Ramos (cell line): ENCODE measurements around the gene EPHA3.

ENCODE experiments used
- in situ Hi-C: fragments of 300-500 bp; cut with MboI; formaldehyde crosslinking; loops from one replicate; pipeline ENCODE4 v1.14.3; 2022; ENCODE audit warnings: low sequenced_read_pairs; ENCODE audit not compliant: unreplicated experiment

The EPHA3 gene

DNA sequence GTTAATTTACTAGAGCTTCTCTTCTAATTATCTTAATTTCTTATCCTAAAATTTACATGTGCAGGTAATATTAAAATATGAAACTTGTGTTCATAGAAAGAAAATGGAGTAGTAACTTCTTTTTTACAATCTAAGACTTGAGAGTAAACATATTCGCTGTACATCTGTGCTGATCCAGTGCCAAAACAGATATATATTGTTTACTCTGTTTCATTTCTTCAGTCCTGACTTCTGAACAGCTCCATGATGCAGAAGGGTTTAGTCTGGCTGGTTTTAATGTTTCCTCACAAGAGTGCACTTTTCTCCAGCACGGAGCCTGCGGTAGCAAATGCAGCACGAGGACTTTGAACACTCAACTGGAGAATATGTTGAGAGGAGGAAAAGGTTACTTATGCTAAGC lies 306.8 kb downstream of the EPHA3 start:
- in situ Hi-C loops: no loop called here

DNA sequence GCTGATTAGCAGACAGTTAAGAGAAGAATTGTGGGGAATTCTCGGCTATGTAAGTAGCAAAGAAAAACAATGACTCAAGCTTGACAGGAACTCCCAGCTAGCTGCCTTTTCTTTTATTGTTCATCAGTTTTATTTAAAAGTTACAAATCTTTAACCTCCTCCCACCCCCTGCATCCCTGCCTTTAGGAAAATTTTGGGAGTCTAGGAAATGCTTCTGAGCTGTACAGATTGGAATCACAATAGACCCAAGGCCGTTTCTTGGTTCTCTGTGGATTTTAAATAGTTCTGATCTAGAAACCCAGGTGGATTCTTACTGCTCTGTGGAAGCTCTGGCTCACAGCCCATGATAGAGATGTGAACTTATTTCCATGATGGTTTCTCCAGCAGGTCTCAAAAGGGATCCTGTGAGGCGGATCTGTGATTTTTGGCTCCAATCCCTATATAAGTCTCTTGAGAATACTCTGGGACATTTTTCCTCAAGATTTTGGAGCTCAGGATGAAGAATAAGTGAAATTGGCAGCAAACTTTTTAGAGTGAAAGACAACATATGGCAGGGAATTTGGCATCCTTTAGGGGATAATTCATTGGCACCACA lies 312.3 kb downstream of the EPHA3 start:
- in situ Hi-C loops: no loop called here

DNA sequence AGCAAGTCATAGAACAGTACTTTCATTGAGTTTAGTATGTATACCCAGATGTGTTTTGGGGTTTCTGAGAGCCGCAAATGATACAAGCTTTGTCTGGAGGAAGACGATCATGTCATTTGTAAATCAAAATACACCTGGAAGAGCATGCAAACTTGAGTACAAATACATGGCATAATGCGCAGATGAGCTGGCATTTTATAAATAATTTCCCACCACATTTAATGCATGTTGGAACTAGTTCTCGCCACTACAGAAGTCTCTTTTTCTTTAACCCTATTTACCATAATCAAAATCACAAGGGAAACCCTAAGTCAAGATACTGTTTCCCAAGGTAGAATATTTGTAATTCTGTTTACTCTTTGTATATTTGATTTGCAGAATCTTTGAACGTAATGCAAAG lies 318.6 kb downstream of the EPHA3 start:
- in situ Hi-C loops: no loop called here

- in situ Hi-C loops: no loop called here
Observed at GRCh38 chr3:89434621-89435380, 327.4 kb downstream of the EPHA3 start.

DNA sequence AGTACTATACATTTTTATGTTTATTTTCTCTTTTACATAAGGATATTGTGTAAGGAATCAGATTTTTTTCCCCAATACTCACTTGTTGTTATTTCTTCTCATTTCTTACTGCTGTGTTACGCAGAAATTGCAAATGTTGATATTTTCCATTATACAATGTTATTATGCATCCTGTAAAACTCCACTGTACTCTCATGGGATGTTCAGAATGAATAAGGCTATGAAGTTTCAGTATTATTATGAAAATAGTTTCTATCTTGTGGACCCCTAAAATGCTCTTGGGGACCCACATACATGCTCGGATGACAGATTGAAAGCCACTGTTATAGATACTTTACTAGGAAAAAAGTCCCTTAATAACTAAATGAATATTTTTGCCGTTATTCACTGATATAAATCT lies 329.4 kb downstream of the EPHA3 start:
- in situ Hi-C loops: no loop called here

GRCh38 chr3:89440386-89440785 lies 333.0 kb downstream of the EPHA3 start:
- in situ Hi-C loops: no loop called here

DNA sequence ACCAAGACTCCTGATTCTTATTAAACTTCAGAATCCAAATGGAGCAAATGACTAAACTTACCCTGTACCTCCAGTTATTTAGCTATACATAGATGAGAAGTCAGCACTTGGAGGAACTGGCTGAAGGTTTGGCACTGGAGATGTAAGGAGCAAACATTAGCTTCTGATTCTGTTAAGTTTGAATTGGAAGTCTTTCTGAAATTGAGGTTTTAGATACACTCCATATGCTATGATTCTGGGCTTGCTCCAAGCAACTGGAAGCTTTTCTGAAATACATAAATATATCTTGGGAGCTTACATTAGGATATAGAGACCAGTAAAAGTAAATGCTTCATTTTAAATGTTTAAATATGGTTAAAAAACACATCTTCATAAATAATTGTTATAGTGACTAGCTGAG lies 333.7 kb downstream of the EPHA3 start:
- in situ Hi-C loops: no loop called here

DNA sequence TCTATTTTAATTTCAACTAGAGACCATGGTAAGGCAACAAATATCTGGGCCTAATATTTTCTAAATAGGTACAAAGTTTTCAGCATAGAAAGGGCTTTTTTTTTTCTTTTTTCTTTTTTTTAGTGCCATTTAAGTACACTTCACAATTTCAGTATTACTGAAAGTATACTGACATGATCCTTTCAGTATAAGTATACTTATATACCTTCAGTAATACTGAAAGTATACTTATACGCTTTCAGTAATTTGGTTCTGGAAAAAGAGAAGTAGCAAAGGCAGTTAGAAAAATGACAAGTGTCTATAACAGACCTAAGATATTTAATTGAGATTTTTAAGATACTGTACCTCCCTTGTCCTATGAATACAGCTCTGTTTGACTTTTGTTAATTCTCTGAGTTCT lies 339.2 kb downstream of the EPHA3 start:
- in situ Hi-C loops: no loop called here

GRCh38 chr3:89447243-89447642 lies 339.8 kb downstream of the EPHA3 start:
- in situ Hi-C loops: no loop called here

- in situ Hi-C loops: no loop called here
Observed at GRCh38 chr3:89449086-89449485, 341.7 kb downstream of the EPHA3 start.

DNA sequence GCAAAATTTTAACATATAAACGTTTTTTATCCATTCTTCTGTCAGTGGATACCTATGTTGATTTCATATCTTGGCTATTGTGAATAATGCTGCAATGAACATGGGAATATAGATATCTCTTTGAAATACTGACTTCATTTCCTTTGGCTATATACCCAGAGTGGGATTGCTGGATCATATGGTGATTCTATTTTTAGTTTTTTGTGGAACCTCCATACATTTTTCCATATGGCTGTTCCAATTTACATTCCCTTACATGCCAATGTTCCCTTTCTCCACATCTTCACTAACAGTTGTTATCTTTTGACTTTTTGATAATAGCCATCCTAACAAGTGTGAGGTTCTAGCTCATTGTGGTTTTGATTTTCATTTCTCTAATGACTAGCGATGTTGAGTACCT lies 344.6 kb downstream of the EPHA3 start:
- in situ Hi-C loops: no loop called here

GRCh38 chr3:89455240-89455639 lies 347.8 kb downstream of the EPHA3 start:
- in situ Hi-C loops: no loop called here

- in situ Hi-C loops: no loop called here
Observed at GRCh38 chr3:89467898-89468363, 360.5 kb downstream of the EPHA3 start.

DNA sequence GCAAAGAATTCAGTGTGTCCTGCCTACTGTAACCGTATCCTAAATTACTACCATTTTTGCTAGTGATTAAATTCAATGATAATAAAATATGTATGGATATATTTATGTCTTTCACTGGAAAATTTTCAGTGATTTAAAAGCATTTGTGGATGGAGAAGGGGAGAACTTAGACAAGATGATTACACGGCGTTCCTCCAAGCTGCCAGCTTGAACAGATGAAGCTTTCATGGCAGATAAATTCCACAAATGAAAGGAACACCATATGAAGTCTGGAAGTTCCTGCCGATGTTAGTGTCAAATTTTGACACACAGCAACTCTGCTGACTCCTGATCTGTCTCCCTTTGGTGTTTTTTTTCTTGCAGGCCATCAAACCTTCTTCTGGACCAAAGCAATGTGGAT lies 364.7 kb downstream of the EPHA3 start:
- in situ Hi-C loops: no loop called here

DNA sequence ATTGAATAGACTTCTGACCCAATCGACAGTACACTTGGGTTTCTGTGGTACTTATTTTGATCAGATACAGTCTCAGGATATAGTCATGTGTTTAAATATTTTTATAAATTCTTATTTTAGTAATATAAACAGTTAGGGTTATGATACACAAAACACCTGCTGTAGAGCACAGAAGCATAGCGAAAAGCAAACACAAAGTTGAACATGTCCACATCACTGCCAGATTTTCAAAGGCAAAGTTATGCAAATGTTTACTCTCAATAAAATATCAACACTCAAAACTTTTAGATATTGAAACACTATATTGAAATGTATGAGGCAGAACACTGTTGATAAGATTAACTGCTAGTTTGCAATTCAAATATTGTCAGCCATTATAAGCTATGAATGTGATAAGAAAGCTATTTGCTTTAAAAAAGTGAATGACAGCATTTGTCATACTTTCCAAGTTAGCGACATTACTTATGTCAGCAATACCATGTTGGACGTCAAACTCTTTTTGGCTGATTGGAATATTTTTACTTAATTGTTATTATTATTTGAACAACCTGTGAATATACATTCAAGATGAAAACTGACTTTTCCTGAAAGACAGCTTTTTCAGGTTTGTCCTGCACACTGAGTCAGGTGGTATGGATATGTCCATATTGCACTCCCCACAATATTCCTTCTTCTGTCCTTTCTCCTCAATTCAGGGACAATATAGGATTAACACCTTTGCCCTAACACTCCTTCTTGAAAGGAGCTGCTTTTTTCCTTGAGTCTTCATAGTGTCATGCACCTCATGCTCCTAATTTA lies 367.1 kb downstream of the EPHA3 start:
- in situ Hi-C loops: no loop called here

DNA sequence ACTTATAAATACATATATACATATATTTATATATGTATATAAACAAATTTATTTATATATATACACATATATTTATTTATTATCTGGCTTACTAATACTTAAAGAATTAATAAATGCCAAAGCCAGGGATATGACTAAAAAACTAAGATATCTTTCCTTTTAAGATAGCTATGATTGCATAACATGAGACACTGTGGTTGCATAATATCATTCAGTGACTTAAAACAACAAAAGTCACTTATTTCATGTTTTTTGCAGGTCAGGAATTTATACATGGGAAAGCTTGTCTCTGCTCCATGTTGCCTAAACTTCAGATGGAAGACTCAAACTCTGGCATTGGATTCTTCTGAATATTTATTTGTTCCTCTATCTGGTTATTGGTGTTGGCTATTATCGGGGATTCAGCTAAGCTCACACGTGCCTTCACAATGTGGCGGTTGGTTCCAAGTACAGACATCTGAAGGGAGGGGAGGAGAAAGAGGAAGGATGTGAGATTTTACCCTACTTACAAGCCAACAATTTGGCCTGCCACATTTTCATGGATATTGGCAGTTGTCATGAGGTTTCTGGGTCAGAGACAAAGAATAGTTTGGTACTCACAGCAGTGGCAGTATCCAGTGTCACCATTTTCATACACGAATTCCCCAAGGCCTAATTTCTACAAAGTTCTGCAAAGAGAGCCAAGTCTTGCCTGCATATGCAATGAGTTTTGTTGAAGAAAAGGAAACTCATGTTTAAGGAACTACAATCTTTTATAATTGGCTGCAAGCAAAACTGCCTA lies 381.6 kb downstream of the EPHA3 start:
- in situ Hi-C loops: no loop called here

DNA sequence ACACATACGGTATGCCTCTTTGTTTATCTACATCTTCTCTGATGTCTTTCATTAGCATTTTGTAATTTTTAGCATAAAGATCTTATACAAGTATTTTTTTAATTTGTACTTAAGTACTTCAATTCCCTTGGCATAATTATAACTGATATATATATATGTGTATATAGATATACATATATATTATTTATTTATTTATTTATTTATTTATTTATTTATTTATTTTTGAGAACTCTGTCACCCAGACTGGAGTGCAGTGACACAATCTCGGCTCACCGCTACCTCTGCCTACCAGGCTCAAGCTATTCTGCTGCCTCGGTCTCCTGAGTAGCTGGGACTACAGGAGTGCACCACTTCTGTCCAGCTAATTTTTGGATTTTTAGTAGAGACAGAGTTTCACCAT lies 382.7 kb downstream of the EPHA3 start:
- in situ Hi-C loops: no loop called here

- in situ Hi-C loops: no loop called here
Observed at GRCh38 chr3:89494734-89495133, 387.3 kb downstream of the EPHA3 start.

- in situ Hi-C loops: no loop called here
Observed at GRCh38 chr3:89503891-89504391, 396.5 kb downstream of the EPHA3 start.

- in situ Hi-C loops: no loop called here
Observed at GRCh38 chr3:89504432-89504831, 397.0 kb downstream of the EPHA3 start.
